Fibroblast of the aortic adventitia (primary cell): ENCODE data around the gene M1AP. TPM values are rescaled to one million over a fixed set of nuclear protein-coding genes. Genes with fewer than 3 reads are reported as not detected.
A peak's percentile ranks its signal among the peaks of the same experiment; 100 is the strongest.

Experiments
- DNase-seq: peaks from one replicate; pipeline ENCODE4 v3.0.0-alpha.2; 2010; ENCODE audit warnings: low read depth
- H3K4me3 ChIP-seq: 2 replicates; pipeline ENCODE4 v1.5.1; 2011; ENCODE audit warnings: low read depth, mild to moderate bottlenecking, control low read depth, low read length, moderate library complexity
- CTCF ChIP-seq: IDR thresholded peaks from 2 replicates; pipeline ENCODE4 v1.5.1; 2011; ENCODE audit warnings: mild to moderate bottlenecking, low read length, control low read depth, inconsistent platforms; ENCODE audit not compliant: insufficient read depth
- total RNA-seq: library from RNA; depleted of rRNA; stranded (reverse); fragments of >200 nt; gene quantifications from 2 replicates; pipeline ENCODE4 v1.2.3, GENCODE V29; 2012; ENCODE audit warnings: low replicate concordance

Gene M1AP
- total RNA-seq, 1 donor, result not detected

GRCh38 chr2:74675090-74675489 is 27.0 kb upstream of the M1AP start:
- DNase-seq, result no peak
- H3K4me3 ChIP-seq, result no peak overlapping the region
- TF ChIP-seq CTCF, result no peak

- H3K4me3 ChIP-seq, result no peak overlapping the region
- no peak for DNase-seq
- no peak for TF ChIP-seq CTCF
Measured at GRCh38 chr2:74673826-74674528, 25.8 kb upstream of the M1AP start.

- no peak for TF ChIP-seq CTCF
- no peak overlapping the region for H3K4me3 ChIP-seq
- DNase-seq, result peak; percentile 38
Measured at GRCh38 chr2:74671479-74671878, 23.3 kb upstream of the M1AP start.

- no peak overlapping the region for H3K4me3 ChIP-seq
- TF ChIP-seq CTCF, result no peak
- no peak for DNase-seq
Measured at GRCh38 chr2:74670263-74670662, 22.1 kb upstream of the M1AP start.

- no peak for TF ChIP-seq CTCF
- DNase-seq, result no peak
Measured at GRCh38 chr2:74668087-74668486, 20.0 kb upstream of the M1AP start.

GRCh38 chr2:74659462-74659861 is 11.3 kb upstream of the M1AP start:
- no peak for TF ChIP-seq CTCF
- DNase-seq, result no peak
- no peak overlapping the region for H3K4me3 ChIP-seq

More at GRCh38 chr2:74668087-74668486, 20.0 kb upstream of the M1AP start:
- H3K4me3 ChIP-seq, result no peak overlapping the region

GRCh38 chr2:74658516-74658915 is 10.4 kb upstream of the M1AP start:
- peak; percentile 68 for DNase-seq
- H3K4me3 ChIP-seq, result no peak overlapping the region
- TF ChIP-seq CTCF, result no peak
